ENCODE data around the gene CASTOR2. TPM values are rescaled to one million over a fixed set of nuclear protein-coding genes. Genes with fewer than 3 reads are reported as not detected.

Gene CASTOR2
- total and polyA plus RNA-seq, 2 donors (not counting 3 experiments of a cell fraction or from before 2014, with no cell fraction given): 9.6 to 25.1 TPM

DNA sequence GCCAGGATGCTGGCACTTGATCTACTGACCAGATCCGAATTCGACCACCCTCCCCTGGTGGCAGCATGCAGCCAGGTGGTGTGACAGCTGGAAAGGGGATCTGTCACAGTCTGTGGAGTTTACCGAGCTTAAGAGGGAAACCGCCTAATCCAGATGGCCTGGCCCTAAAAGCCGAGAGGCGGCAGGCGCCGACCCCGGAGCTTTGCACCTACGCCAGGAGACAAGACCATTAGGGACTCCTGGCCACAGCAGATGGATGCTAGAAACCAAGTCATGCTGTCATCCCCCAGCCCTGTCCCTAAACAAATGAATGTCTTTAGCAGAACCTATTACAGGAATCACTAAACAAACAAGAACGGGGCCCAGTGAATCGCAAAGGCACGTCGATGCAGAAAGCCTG is 81.4 kb downstream of the CASTOR2 start:
- dilution Hi-C loops (cut with MboI; ENCODE audit: extremely low pct_ligation_motif_present, low sequenced_read_pairs): no loop called here
- FAIRE-seq (no peak), DNase-seq (ENCODE audit: low read depth, low spot score) (no peak)
- Histone ChIP-seq H3K36me3 (ENCODE audit: control insufficient read depth in 2 of 2, extremely low read depth in 1 of 2, insufficient read depth in 2 of 2, low read length in 2 of 2) (peaks cover 0 to 24% of the 10 kb centered on the region in 2 experiments), H3K9me3 (replicated peaks; ENCODE audit: control insufficient read depth, insufficient read depth, low read length) (no peaks in the 10 kb centered on the region), H3K27me3 (ENCODE audit: control insufficient read depth in 2 of 2, insufficient read depth in 2 of 2, low read length in 2 of 2) (no peaks in the 10 kb centered on the region), H4K20me1 (replicated peaks; ENCODE audit: control insufficient read depth, extremely low read depth, insufficient read depth, low read length) (no peaks in the 10 kb centered on the region), H2AFZ (ENCODE audit: low read depth, low read length) (no peak overlapping the region), H3K27ac (ENCODE audit: insufficient read depth, low read depth, low read length) (no peak overlapping the region), H3K4me2 (ENCODE audit: insufficient read depth, low read length) (no peak overlapping the region), H3K9me1 (replicated peaks; ENCODE audit: control insufficient read depth, extremely low read depth, insufficient read depth, low read length) (no peaks in the 10 kb centered on the region), H3K9ac (replicated peaks; ENCODE audit: extremely low read depth, insufficient read depth, low read length) (no peak overlapping the region), H3K79me2 (ENCODE audit: control insufficient read depth, insufficient read depth, low read length) (no peaks in the 10 kb centered on the region), H3K4me3 (replicated peaks in 1 of 3; ENCODE audit: insufficient read depth in 1 of 3, low read depth in 1 of 3, low read length in 3 of 3) (no peak overlapping the region), H3K4me1 (ENCODE audit: control insufficient read depth, extremely low read depth, insufficient read depth, low read length) (no peaks in the 10 kb centered on the region)
- TF ChIP-seq MYC (IDR thresholded peaks at IDR 0.05; ENCODE audit: low read depth, low read length) (no peak), JUN (IDR thresholded peaks at IDR 0.05; ENCODE audit: borderline replicate concordance, insufficient read depth, insufficient read length, low read depth) (no peak), FOS (IDR thresholded peaks at IDR 0.05; ENCODE audit: borderline replicate concordance, insufficient read depth, low read length) (no peak), EZH2 (IDR thresholded peaks at IDR 0.05; ENCODE audit: borderline replicate concordance, low read depth, low read length, severe bottlenecking) (no peak), POLR2A (IDR thresholded peaks at IDR 0.05; ENCODE audit: low read depth, low read length) (no peak), GATA2 (IDR thresholded peaks at IDR 0.05; ENCODE audit: insufficient read depth, insufficient read length, low read depth, low read length) (no peak), POLR2AphosphoS5 (IDR thresholded peaks at IDR 0.05; ENCODE audit: insufficient read depth, low read depth, low read length) (no peak)
- TF ChIP-seq, protein P1, sequence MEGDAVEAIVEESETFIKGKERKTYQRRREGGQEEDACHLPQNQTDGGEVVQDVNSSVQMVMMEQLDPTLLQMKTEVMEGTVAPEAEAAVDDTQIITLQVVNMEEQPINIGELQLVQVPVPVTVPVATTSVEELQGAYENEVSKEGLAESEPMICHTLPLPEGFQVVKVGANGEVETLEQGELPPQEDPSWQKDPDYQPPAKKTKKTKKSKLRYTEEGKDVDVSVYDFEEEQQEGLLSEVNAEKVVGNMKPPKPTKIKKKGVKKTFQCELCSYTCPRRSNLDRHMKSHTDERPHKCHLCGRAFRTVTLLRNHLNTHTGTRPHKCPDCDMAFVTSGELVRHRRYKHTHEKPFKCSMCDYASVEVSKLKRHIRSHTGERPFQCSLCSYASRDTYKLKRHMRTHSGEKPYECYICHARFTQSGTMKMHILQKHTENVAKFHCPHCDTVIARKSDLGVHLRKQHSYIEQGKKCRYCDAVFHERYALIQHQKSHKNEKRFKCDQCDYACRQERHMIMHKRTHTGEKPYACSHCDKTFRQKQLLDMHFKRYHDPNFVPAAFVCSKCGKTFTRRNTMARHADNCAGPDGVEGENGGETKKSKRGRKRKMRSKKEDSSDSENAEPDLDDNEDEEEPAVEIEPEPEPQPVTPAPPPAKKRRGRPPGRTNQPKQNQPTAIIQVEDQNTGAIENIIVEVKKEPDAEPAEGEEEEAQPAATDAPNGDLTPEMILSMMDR (IDR thresholded peaks at IDR 0.05; ENCODE audit: extremely low read depth in 1 of 2, insufficient read depth in 1 of 2, low read depth in 1 of 2, low read length in 2 of 2): no peak
- TF ChIP-seq, protein P2, sequence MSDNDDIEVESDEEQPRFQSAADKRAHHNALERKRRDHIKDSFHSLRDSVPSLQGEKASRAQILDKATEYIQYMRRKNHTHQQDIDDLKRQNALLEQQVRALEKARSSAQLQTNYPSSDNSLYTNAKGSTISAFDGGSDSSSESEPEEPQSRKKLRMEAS (IDR thresholded peaks at IDR 0.05; ENCODE audit: insufficient read depth, insufficient read length): no peak
- ChIA-PET CTCF (interaction anchor here (0.7 to 3.1 kb wide), 7 partner anchors 11 to 628 kb away, joined by 3 to 12 read pairs (median 7); no protein-coding TSS in a partner anchor), POLR2A (no interaction called here)
- BruUV-seq (replicated peaks): no TSS peak
- intact Hi-C loops (cut with micrococcal nuclease): no loop called here

Data from endothelial cell of umbilical vein (primary cell).